ENCODE data around the gene APELA. TPM values are rescaled to one million over a fixed set of nuclear protein-coding genes. Genes with fewer than 3 reads are reported as not detected.

APELA gene
- total and polyA plus RNA-seq, 12 donors, result not detected

- intact Hi-C loops (cut with DNase I), result no loop called here
- no peak overlapping the region for H3K27ac ChIP-seq
- no peaks in the 10 kb centered on the region for H3K4me1 ChIP-seq
- no peaks in the 10 kb centered on the region for H3K36me3 ChIP-seq
- whole genome bisulfite sequencing, 2 donors, result 36 to 46% methylated on average over 5 of the region's 5 CpGs
- TF ChIP-seq, protein P1, sequence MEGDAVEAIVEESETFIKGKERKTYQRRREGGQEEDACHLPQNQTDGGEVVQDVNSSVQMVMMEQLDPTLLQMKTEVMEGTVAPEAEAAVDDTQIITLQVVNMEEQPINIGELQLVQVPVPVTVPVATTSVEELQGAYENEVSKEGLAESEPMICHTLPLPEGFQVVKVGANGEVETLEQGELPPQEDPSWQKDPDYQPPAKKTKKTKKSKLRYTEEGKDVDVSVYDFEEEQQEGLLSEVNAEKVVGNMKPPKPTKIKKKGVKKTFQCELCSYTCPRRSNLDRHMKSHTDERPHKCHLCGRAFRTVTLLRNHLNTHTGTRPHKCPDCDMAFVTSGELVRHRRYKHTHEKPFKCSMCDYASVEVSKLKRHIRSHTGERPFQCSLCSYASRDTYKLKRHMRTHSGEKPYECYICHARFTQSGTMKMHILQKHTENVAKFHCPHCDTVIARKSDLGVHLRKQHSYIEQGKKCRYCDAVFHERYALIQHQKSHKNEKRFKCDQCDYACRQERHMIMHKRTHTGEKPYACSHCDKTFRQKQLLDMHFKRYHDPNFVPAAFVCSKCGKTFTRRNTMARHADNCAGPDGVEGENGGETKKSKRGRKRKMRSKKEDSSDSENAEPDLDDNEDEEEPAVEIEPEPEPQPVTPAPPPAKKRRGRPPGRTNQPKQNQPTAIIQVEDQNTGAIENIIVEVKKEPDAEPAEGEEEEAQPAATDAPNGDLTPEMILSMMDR (IDR thresholded peaks at IDR 0.05), result no peak
- no peaks in the 10 kb centered on the region for H3K9me3 ChIP-seq
- peaks cover 0 to 40% (median 11%) of the 10 kb centered on the region in 7 donors for H3K27me3 ChIP-seq
- no peak overlapping the region for H3K4me3 ChIP-seq
- DNase-seq (no peak), ATAC-seq (no peak)
Measured at GRCh38 chr4:164945146-164945545, 68.2 kb downstream of the APELA start.

GRCh38 chr4:164946810-164947209, 69.8 kb downstream of the APELA start:
- DNase-seq (no peak), ATAC-seq (no peak)
- H3K4me1 ChIP-seq, result no peaks in the 10 kb centered on the region
- H3K9me3 ChIP-seq, result no peaks in the 10 kb centered on the region
- intact Hi-C loops (cut with DNase I), result no loop called here
- H3K4me3 ChIP-seq, result no peak overlapping the region
- H3K36me3 ChIP-seq, result no peaks in the 10 kb centered on the region
- H3K27ac ChIP-seq, result no peak overlapping the region
- 88 to 92% methylated on average over 5 of the region's 5 CpGs for WGBS, 2 donors
- TF ChIP-seq, protein P1 (IDR thresholded peaks at IDR 0.05), result no peak
- H3K27me3 ChIP-seq, result peaks cover 0 to 39% (median 16%) of the 10 kb centered on the region in 7 donors

Other genes with a start within 250 kb of the APELA start
- not detected for gene SMIM31, start 123.0 kb upstream of the APELA start, total RNA-seq
- gene SMIM31, start 123.0 kb upstream of the APELA start, polyA plus RNA-seq, result not detected
- 1 to 10 TPM in 9 of 10 donors, under 1 TPM in 1; 0.98 to 3.1 (median 2.2) TPM for gene TRIM61, start 100.5 kb downstream of the APELA start, total RNA-seq
- gene TRIM61, start 100.5 kb downstream of the APELA start, polyA plus RNA-seq, result 1 to 10 TPM in 1 of 2 donors, under 1 TPM in 1; 0.37 to 1.1 TPM
- gene TRIM60, start 154.8 kb downstream of the APELA start, total RNA-seq, result not detected
- gene TRIM60, start 154.8 kb downstream of the APELA start, polyA plus RNA-seq, result not detected
- not detected for gene TRIM75, start 176.7 kb downstream of the APELA start, total RNA-seq
- gene TRIM75, start 176.7 kb downstream of the APELA start, polyA plus RNA-seq, result not detected
- gene TMEM192, start 235.7 kb downstream of the APELA start, total RNA-seq, result 10 to 100 TPM; 14.4 to 23.1 (median 18.0) TPM
- 1 to 10 TPM; 4.5 to 9.8 TPM for gene TMEM192, start 235.7 kb downstream of the APELA start, polyA plus RNA-seq